HG03432 (cell line): ENCODE measurements around the gene SRL.

Source experiments
- ATAC-seq: cut with Tn5 transposase; IDR thresholded peaks from one replicate; pipeline ENCODE4 v1.9.1; 2021; ENCODE audit warnings: mild to moderate bottlenecking, moderate library complexity; ENCODE audit not compliant: unreplicated experiment

Gene SRL

GRCh38 chr16:4241928-4242283 is at the start of gene SRL:
Gene SRL (minus strand): TSS chr16:4242080. CDS start chr16:4242067, 13 bp downstream.
- ATAC-seq: no peak

- ATAC-seq: no peak
Observed at GRCh38 chr16:4290236-4290830, 48.5 kb upstream of the SRL start.

GRCh38 chr16:4288148-4288921 is 46.5 kb upstream of the SRL start:
- peak; percentile 63 for ATAC-seq

GRCh38 chr16:4285167-4285566 is 43.3 kb upstream of the SRL start:
- no peak for ATAC-seq

GRCh38 chr16:4283939-4284338 is 42.1 kb upstream of the SRL start:
- ATAC-seq: no peak

GRCh38 chr16:4283441-4283840 is 41.6 kb upstream of the SRL start:
- no peak for ATAC-seq

GRCh38 chr16:4280625-4281024 is 38.7 kb upstream of the SRL start:
- ATAC-seq: no peak

- ATAC-seq: no peak
Observed at GRCh38 chr16:4277987-4278513, 36.2 kb upstream of the SRL start.

- ATAC-seq: no peak
Observed at GRCh38 chr16:4275861-4276260, 34.0 kb upstream of the SRL start.

- peak; percentile 25 for ATAC-seq
Observed at GRCh38 chr16:4273858-4274311, 32.0 kb upstream of the SRL start.

- ATAC-seq: peak; percentile 11
Observed at GRCh38 chr16:4272114-4272956, 30.5 kb upstream of the SRL start.

GRCh38 chr16:4271176-4272113 is 29.6 kb upstream of the SRL start:
- ATAC-seq: peak; percentile 64

- ATAC-seq: no peak
Observed at GRCh38 chr16:4270595-4270994, 28.7 kb upstream of the SRL start.

GRCh38 chr16:4270091-4270490 is 28.2 kb upstream of the SRL start:
- no peak for ATAC-seq

GRCh38 chr16:4266372-4266771 is 24.5 kb upstream of the SRL start:
- no peak for ATAC-seq

- no peak for ATAC-seq
Observed at GRCh38 chr16:4265676-4266075, 23.8 kb upstream of the SRL start.

GRCh38 chr16:4264546-4264945 is 22.7 kb upstream of the SRL start:
- ATAC-seq: no peak

GRCh38 chr16:4263504-4264436 is 21.9 kb upstream of the SRL start:
- no peak for ATAC-seq

- ATAC-seq: no peak
Observed at GRCh38 chr16:4262303-4262835, 20.5 kb upstream of the SRL start.
